OCI-LY7 (cell line): ENCODE results near the gene GGA1.

ENCODE experiments used
- EZH2phosphoT487 ChIP-seq: fragments of 200-600 bp; sonication (generic); IDR thresholded peaks from 2 replicates; pipeline ENCODE4 v1.6.1; 2018; ENCODE audit warnings: low read depth, borderline replicate concordance, mild to moderate bottlenecking, mixed run types, antibody characterized with exemption, low read length, moderate library complexity, mixed read lengths
- TF ChIP-seq, protein P1 (sequence below): fragments of 200-600 bp; sonication (generic); conservative IDR thresholded peaks from 2 replicates; pipeline ENCODE4 v1.5.1; 2014; ENCODE audit warnings: mild to moderate bottlenecking, antibody characterized with exemption, low read length, moderate library complexity, mixed read lengths

DNA sequence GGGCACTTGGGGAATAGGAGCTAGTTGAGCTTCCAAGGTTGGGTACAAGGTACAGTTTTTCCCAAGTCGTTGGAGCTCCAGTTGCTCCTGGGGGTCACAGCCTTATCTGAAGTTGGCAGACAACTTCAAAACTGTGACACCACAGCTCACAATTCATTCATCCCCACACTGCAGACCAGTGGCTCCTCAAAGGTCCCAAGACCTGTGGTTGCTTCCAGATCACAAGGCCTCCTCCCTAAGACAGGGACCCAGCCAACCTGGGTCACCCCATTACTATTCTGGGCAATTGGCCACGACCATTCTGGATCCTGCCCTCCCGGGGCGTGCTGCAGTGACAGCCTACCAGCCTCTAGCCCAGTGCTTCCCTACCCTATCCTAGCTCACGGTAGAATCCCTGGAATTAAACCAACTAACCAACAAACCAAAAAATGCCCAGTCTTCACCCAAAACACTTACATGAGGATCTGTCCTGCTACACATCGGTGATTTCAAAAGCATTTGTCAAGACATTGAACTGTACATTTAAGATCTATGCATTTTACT lies 49.0 kb downstream of the GGA1 start:
- TF ChIP-seq, protein P1, sequence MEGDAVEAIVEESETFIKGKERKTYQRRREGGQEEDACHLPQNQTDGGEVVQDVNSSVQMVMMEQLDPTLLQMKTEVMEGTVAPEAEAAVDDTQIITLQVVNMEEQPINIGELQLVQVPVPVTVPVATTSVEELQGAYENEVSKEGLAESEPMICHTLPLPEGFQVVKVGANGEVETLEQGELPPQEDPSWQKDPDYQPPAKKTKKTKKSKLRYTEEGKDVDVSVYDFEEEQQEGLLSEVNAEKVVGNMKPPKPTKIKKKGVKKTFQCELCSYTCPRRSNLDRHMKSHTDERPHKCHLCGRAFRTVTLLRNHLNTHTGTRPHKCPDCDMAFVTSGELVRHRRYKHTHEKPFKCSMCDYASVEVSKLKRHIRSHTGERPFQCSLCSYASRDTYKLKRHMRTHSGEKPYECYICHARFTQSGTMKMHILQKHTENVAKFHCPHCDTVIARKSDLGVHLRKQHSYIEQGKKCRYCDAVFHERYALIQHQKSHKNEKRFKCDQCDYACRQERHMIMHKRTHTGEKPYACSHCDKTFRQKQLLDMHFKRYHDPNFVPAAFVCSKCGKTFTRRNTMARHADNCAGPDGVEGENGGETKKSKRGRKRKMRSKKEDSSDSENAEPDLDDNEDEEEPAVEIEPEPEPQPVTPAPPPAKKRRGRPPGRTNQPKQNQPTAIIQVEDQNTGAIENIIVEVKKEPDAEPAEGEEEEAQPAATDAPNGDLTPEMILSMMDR, result no peak
- TF ChIP-seq EZH2phosphoT487, result no peak
